Suppressor macrophage (primary cell): ENCODE results near the gene ZNF526.

Experiments
- DNase-seq, 4 experiments: peaks; one replicate each; pipeline ENCODE4 v3.0.0-alpha.2; 2020 to 2022

ZNF526 gene

DNA sequence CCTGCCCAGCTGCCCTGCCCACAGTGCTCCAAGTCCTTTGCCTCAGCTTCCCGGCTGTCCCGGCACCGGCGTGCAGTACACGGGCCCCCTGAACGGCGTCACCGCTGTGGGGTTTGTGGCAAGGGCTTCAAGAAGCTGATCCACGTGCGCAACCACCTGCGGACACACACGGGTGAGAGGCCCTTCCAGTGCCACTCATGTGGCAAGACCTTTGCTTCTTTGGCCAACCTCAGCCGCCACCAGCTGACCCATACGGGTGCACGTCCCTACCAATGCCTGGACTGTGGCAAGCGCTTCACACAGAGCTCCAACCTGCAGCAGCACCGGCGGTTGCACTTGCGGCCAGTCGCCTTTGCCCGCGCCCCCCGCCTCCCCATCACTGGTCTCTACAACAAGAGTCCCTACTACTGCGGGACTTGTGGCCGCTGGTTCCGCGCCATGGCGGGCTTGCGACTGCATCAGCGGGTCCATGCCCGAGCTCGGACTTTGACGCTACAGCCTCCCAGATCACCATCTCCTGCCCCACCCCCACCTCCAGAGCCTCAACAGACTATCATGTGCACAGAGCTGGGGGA is 5.7 kb downstream of the ZNF526 start:
- DNase-seq, result no peak

DNA sequence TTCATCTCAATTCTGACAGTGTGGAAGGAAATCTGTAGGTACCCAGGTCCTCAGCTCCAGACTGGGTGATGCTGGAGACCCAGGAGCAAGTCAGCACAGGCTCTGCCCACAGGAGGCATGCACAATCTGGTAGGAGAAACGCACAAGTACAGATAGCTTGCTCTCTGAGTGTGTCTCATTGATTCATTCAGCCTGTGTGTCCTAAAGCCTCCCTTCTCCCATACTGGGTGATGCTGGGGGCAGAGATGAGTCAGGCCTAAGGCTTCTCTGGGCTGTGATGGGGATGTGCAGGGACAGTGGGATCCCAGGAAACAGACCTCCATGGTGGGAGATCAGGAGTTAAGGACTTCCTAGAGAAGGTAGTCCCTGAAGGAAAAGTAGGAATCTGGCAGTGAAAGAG is 6.8 kb downstream of the ZNF526 start:
- DNase-seq, result no peak

DNA sequence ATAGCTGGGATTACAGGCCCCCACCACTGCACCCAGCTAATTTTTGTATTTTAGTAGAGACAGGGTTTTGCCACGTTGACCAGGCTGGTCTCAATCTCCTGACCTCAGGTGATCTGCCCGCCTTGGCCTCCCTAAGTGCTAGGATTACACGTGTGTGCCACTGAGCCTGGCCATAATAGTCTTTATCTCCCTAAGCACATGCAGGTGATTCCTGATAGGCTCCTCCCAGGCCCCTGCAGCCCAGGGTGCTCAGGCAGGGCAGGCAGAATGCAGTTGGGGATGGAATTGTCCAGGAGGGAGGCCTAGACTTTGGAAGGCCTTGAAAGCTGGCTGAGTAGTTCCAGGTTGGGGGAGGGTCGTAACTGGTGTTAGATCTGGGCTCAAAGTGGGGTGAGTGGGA is 8.5 kb downstream of the ZNF526 start:
- DNase-seq, result no peak

DNA sequence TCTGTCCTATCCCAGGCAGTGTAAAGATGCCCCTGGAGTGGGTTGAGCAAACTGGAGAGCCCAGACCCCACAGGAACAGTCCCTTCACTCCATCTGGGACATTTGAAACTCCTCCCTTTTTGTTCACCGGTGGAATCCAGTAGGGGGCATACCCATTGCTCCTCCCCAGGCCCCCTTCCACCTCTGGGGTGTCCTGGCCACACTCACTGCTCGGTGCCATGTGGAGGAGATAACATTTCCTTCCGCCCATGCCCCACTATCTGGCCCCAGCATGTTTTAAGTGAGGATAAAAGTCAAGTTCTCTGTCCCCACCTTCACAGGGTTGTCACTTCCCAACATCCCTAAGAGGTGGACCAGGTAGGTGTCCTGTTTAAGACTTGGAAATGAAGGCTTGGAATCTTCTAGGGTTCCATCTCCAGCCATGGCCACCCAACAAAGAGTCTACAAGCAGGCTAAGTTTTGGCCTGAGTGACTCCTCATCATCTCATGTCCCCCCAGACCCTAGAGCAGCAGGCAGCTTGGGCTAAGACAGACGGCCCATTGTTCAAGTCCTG is 9.3 kb downstream of the ZNF526 start:
- DNase-seq, result no peak

DNA sequence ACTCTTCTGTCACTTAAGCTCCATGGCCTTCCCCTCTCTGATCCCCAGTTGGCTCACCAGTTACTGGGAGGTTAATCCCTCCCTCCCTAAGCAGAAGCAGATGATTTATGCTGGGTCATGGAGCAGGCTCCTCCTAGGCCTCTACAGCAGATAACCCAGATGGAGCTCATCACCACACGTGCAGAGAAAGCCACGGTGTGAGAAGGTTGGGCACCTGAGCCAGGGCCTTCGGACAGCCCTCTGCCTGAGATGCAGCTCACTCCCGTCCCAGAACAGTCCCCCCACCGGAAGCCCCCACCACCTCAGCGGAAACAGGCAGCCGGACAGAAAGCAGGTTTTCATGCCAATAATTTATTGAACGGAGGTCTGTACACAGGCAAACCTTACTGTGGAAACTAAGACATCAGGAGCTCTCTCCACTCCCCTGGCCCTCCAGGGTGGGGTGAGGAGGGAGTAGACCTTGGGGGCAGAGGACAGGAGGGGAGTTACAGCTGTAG is 9.8 kb downstream of the ZNF526 start:
- DNase-seq, result no peak

DNA sequence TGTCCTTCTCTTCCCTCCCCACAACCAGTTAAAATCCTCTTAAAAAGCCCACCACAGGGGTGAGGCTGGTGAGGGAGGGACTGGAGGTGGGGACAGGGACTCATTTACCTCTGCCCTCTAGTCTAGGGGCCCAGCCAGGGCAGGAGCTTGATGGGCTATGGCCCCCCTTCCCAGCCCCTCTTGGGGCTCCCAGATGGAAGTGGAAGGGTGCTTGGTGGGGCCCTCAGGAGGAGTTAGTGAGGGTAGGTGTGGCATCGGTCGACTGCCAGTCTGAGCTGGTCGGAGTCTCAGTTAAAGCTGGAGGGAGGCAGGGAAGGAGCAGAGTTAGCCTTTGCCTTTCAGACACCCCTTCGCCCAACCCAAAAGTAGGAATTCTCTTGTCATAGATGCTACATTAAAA is 10.5 kb downstream of the ZNF526 start:
- DNase-seq, result no peak

DNA sequence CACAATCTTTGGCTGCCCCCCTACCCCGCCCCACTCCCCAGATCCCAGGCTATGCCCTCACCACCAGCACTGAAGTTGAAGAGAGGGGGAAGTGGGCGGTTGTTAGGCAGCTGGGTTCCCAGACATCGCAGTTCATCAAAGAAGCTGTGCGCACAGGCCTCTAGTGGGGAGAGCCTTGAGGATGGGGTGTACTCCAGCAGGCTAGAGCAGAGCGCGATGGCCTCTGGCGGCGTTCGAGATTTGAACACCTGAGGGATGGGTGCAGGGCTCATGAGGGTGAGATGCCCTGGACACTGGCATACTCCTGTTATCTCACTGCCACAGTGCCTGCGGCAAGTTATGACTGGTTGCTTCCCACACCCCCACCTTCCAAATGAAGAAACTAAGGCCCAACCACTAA is 12.3 kb downstream of the ZNF526 start:
- DNase-seq, result no peak

DNA sequence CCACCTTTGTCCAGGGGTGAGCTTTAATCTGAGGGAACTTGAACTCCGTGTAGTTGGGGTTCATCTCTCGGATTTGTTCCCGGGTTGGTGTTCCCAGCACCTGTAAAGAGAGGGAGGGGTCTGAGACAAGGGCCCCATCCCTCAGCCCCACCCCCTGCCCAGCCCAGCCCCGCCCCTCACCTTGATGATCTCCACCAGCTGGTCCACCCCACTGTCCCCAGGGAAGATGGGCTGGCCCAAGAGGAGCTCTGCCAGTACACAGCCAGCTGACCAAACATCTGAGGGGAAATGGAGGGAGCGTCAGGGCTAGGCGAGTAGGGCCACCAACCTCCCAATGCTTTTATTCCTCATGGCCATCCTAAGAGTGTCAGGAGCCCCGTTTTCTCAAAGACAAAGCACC is 13.0 kb downstream of the ZNF526 start:
- no peak for DNase-seq

DNA sequence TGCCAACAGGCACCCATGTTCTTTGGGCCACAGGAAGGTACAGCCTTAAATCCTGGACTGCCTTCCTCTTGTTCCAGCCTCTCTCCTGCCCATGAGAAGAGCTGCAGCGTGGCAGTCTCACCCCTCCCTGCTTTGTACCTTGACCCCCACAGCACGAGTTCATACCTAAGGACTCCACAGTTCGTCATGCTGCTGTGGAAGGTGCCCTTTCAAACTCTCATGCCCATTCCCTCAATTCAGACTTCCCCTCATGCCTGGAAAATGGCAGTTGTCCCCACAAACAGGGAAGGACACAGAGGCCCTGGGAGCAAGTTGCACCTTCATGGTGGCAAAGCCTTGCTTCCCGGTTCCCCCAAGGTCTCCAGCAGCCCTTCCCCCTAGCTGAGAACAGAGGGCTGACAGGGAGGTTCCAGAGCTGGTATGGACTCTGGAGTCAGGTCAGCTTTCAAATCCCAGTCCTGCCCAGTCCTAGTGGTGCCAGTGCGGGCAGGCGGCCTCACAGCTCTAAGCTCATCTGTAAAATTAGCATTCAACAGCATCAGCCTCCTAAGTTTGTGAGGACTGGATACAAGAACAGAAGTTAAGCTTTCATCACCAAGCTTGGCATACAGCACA is 13.7 kb downstream of the ZNF526 start:
- DNase-seq, result no peak

DNA sequence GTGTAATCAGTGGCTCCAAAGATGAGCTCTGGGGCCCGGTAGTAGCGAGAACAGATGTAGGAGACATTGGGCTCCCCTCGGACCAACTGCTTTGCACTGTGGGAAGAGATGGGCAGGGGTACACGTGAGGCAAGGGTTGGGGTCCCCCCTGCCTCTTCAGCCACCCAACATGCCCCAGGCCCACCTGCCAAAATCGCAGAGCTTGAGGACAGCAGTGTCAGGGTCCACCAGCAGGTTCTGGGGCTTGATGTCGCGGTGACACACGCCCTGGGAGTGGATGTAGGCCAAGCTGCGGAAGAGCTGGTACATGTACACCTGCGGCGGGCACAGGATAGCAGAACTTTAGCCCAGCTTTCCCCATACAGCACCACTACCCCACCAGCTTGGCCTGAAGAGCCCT is 14.3 kb downstream of the ZNF526 start:
- no peak for DNase-seq

DNA sequence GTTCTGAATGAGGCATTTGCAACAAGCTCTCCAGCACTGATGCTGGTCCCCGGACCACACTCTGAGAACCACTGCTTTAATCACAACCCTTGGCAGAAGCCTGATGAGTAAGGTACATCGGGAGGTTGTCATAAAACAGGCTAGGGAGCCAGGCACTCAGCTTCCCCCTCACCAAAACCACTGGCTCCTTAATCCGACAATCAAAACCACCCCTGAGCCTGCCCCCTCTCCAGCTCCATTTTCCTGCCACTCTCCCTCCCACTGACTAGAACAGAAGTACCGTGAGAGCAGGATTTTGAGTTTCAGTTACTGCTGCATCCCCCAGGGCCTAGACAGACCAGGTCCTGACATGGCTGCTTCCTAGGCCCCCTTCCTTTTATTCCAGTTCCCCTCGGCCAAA is 15.1 kb downstream of the ZNF526 start:
- no peak for DNase-seq

DNA sequence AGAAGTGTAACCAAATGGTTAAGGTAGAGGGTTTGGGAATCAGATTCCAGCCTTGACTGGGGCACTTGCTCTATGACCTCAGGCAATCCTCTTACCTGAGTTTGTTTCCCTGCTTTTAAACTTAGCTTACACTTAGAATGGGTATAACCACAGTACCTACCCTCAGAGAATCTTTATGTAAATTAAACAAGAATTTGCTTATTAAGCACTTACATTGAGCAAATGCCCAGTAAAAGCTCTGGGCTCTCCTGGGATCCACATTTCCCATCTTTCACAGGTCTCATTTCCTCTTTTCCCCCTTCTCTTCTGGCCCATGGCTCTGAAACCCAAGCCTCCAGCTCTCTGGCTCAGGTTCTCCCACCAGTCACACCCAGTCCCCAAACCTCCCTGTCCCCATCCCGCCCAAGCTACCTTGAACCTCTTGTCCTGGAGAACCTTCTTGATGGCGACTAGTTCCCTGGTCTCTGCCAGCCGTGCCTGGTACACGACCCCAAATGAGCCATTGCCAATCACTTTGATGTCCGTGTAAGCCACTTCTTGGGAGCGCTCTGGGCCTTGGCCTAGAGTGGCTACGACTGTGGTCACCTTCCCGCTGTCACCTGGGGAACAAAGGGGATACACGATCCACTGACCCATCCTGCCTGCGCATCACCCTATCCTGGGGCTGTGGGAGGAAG is 19.6 kb downstream of the ZNF526 start:
- DNase-seq, result no peak

DNA sequence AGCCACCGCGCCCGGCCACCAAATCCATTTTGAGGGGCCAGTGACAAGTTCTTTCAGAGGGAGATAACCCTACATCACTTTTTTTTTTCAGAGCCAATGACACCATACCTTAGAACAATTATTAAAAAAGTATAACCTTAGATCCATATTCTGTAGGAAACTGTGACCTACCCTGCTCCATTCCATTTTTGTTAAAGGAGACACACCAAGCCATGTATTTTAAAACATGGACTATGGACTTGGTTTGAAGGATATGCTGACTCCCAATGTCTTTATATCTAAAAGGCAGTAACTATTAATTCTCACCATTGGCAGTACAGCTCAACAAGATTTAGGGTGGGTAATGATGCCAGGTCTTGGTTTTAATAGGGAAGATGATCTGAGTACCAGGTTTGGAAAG is 21.2 kb downstream of the ZNF526 start:
- DNase-seq, result no peak

DNA sequence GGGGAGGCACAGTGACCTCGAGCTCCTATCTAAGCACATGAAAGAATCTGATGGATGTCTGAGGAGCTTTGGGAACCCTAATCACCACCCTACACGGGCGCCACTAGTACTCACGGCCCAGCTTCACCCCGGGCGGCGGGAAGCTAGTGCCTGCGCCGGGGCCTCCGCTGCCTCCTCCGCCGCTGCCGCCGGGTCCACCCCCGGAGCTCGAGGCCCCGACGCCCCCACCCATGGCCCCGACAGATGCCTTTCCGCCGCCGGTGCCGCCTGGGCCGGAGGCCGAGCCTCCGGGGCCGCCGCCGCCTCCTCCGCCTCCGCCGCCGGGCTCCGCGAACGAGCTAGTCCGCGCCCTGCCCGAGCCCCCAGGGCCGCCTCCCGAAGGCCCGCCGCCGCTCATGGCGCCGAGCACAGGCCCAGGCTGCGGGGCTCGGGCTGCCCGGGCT is 22.0 kb downstream of the ZNF526 start:
- peak in 3 of 4 experiments; percentile 12 to 55 (median 37) for DNase-seq

DNA sequence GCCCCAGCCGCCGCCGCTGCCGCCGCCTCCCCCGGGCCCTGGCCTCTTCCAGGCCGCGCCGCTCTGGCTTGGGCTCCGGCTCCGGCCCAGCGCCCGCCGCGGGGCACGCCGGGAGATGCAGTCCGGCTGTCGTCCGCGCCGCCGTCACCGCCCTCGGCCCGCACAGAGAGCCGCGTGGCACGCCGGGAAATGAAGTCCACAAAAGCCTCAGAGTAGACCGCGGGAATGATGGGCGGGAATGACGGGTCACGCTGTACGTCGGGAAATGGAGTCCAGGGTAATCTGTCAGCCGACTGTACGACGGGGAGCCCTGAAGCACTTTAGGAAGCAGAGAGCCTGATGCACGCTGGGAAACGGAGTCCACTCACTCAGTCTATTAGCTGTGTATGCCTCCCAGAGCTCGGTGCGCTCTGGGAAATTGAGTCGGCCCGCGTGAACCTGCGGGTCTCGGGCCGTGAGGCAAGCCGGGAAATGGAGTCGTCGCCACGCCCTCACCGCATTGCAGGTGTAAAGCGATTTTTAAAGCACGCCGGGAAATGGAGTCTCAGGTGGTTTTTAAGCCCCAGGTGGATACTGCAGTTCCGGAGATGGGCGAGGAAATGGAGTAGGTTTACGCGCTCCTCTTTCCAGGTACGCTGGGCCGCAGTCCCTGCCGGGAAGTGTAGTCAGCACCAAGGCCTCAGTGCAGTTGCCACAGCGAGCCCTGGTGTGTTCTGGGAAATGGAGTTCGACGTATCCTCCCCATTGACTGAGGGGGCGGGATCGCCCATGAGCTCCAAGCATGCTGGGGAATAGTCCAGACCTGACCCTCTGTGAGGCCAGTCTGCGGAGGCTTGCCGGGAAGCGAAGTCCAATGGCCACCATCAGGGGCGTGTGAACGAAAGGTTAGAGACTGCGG is 22.6 kb downstream of the ZNF526 start, which contains the start of gene GSK3A:
Gene GSK3A, minus strand, starts transcription at position 91 of the 898 bp plus-strand sequence. CDS start 137 bp downstream, outside the sequence.
- DNase-seq, result peak; percentile 98 to 99 (median 99)

DNA sequence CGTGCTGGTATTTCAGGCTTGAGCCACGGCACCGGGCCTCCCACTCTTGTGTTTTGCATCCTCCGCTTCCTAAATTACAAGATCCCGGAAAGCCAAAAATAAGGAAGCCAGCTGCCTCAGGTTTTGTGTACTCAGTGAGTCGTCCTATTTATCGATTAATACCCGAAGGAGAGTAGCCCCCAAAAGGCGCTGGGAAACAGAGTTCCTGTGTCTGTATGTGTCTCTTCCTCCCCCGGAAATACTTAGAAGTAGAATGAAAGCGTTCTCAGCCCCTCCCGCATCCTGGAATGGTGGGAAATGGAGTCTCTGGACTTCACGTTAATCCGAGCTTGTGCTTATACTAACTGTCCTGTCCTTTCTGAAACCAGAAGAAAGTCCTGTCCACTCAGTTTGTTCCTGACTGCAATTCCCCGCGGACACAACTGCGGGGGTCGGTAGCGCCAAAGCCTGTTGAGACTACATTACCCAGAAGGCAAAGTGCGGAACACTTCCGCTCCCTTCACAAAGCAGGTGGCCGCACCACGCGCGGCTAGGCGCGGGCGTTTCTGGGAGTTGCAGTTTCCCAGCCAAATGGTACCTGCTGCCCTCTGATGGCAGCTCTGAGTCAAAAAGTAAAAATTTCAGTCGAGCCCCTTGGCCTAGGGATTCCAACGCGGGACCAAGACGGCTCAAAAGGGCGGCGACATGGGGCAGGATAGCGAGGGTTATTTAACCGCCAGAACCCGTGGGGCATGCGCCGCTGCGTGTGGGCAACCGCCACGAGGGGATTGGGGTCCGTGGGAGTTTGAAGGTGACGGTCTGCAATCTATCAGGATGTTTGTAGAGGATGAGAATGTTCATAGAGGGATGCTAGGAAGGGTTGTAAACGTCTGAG is 24.5 kb downstream of the ZNF526 start:
- DNase-seq, result peak; percentile 94 to 97 (median 96)

DNA sequence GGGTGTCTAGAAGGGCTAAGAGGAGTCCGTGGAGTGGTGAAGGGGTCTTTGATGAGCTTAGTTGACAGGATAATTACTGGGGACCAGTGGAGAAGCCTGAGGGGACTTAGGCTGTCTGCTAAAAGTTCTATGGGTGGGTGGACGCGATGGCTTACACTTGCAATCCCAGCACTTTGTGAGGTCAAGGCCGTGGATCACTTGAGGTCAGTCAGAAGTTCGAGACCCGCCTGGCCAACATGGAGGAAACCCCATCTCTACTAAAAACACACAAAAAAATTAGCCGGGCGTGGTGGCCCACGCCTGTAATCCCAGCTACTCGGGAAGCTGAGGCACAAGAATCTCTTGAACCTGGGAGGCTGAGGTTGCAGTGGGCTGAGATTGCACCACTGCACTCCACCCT is 25.1 kb downstream of the ZNF526 start:
- DNase-seq, result no peak

DNA sequence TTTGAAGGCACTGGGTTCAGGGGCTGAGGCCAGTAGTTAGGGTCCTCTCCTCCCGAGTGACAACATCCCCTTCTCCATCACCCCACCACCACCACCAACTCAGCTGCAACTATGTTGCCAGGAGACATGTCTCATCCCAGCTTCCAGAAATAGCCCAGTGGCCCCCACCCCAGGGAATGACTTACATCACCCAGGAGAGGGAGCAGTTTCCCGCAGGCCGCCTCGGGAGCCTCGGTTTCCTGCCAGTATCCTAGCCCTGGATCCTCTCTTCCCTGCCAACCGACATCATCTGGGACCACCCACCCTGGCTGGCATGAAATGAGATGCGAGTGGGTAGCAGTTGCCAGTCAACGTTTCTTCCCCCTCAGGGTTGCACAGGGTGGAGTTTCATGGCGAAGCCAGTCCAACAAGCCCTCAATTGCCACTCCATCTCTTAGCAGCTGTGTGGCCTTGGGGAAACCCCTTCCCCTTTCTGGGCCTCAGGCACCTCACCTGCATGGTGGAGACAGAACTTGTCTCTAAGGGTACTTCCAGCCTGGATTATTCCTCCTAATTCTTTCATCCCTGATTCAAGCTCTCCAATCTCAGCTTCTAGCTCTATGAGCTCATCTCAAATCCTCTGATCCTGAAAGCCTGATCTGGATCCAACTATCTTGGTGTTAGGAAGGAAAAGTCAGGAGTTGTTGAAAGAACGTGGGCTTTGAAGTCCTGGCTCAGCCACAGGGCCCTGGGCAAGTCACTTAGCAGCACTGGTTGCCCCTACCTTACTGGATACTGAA is 26.2 kb downstream of the ZNF526 start:
- DNase-seq, result peak; percentile 18 to 57 (median 37)

DNA sequence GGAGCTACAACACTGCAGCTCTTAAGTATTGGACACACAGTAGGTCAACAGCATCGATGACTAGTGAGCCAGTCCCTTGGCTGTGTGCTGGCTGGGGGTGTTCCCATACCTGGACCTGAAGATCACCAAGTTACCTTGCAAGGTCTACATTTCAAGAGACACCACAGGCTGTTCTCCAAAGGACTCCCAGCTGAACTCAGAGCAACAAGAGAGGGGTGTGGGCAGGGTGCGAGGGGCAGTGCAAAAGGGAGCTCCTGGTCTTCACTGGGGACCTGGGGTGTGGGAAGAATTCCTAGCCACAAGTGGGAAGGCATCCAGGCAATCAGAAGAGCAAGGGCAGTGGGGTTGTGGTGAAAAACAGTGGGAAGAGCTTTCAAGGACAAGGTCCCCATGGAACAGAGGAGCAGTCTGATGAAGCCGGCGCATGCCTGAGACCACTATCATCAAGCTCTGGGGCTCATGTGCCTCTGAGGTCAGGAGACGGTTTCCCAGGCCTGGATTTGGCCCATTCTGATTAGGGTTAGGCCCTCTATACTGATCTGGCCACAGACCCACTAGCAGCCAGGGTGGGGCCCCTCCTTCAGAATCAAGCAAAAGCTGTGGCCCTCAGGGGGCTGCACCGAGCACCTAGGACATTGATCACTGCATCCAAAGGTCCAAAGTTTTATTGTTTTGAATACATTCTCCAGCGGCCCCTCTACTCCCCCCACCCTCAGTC is 27.0 kb downstream of the ZNF526 start:
- no peak for DNase-seq

DNA sequence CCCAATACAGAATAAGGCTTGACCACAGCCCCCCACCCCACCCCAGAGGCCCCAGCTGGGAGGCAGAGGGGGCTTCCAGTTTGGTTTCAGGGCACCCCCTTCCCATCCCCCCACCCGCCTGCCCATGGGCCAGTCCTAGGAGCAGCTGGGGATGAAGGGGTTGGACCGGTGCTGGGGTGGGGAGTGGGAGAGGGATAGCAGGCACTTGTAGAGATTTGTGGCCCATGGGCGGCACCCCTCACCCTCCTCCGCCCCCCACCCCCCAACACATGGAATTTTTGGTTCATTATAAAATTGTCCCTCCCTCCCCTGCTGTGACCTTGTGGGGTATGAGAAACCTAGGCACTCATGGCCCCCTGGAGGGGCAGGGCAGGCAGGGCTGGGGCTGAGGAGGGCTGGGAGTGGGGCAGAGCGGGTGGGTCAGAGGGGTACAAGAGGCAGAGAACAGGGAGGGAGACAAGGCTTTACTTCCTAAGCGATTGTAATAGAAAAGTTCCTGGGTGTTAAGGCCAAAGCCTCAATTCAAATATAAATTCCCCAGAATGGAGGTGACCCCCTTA is 27.6 kb downstream of the ZNF526 start:
- DNase-seq, result no peak
